ENCODE data around the gene IL17RB. TPM values are rescaled to one million over a fixed set of nuclear protein-coding genes. Genes with fewer than 3 reads are reported as not detected.
A peak's percentile ranks its signal among the peaks of the same experiment; 100 is the strongest.

IL17RB gene
- total RNA-seq, 2 donors from 2014 or later, result 6.2 to 8.4 TPM

DNA sequence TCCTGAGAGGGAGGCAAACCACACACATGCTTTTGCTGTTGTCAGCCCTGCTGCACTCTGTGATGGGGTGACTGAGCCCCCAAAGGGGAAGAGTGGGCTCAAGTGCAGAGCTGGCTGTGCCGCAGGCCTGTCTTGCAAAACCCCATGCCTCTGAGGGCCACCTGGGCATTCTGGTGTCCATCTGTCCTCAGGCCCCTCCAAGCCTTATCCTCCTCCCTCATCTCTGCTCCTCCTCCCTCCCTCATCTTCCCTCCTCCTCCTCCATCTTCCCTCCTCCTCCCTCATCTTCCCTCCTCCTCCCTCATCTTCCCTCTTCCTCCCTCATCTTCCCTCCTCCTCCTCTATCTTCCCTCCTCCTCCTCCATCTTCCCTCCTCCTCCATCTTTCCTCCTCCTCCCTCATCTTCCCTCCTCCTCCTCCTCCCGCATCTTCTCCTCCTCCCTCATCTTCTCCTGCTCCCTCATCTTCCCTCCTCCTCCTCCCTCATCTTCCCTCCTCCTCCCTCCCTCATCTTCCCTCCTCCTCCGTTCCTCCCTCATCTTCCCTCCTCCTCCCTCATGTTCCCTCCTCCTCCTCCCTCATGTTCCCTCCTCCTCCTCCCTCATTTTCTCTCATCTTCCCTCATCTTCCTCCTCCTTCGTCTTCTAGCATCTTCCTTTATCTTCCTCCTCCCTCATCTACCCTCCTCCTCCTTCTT, 40.8 kb upstream of the IL17RB start:
- no peak overlapping the region for H3K27ac ChIP-seq (ENCODE audit: low read depth, low read length)
- no peak for DNase-seq

GRCh38 chr3:53806182-53807116, 39.9 kb upstream of the IL17RB start:
- H3K27me3 ChIP-seq (ENCODE audit: control insufficient read depth, insufficient read depth, low read length, poor library complexity, severe bottlenecking), result no peaks in the 10 kb centered on the region
- peaks cover 2% of the 10 kb centered on the region for H3K27me3 Mint-ChIP-seq (ENCODE audit: insufficient read depth)
- no peaks in the 10 kb centered on the region for H3K36me3 ChIP-seq (ENCODE audit: control insufficient read depth, insufficient read depth, low read length)
- no peaks in the 10 kb centered on the region for H3K36me3 Mint-ChIP-seq (ENCODE audit: low read depth)
- H3K4me3 Mint-ChIP-seq, result no peak overlapping the region
- H3K4me3 ChIP-seq (ENCODE audit: low read length), result no peak overlapping the region
- H3K27ac Mint-ChIP-seq, result no peak overlapping the region
- WGBS, 2 experiments (ENCODE audit: insufficient coverage in 1 of 2, insufficient read length in 1 of 2), result 67 to 90% methylated on average over 1 to 10 of the region's 10 CpGs
- no peaks in the 10 kb centered on the region for H3K4me1 ChIP-seq (ENCODE audit: control insufficient read depth, insufficient read depth, low read length)
- DNase-seq, result peak; percentile 39
- no peak overlapping the region for H3K27ac ChIP-seq (ENCODE audit: low read depth, low read length)
- TF ChIP-seq, protein P1, sequence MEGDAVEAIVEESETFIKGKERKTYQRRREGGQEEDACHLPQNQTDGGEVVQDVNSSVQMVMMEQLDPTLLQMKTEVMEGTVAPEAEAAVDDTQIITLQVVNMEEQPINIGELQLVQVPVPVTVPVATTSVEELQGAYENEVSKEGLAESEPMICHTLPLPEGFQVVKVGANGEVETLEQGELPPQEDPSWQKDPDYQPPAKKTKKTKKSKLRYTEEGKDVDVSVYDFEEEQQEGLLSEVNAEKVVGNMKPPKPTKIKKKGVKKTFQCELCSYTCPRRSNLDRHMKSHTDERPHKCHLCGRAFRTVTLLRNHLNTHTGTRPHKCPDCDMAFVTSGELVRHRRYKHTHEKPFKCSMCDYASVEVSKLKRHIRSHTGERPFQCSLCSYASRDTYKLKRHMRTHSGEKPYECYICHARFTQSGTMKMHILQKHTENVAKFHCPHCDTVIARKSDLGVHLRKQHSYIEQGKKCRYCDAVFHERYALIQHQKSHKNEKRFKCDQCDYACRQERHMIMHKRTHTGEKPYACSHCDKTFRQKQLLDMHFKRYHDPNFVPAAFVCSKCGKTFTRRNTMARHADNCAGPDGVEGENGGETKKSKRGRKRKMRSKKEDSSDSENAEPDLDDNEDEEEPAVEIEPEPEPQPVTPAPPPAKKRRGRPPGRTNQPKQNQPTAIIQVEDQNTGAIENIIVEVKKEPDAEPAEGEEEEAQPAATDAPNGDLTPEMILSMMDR (conservative IDR thresholded peaks at IDR 0.05), result no peak
- H3K4me1 Mint-ChIP-seq, result no peaks in the 10 kb centered on the region
- H3K9ac ChIP-seq (ENCODE audit: extremely low read depth, low read length, poor library complexity, severe bottlenecking), result no peak overlapping the region
- no peaks in the 10 kb centered on the region for H3K9me3 ChIP-seq (ENCODE audit: control insufficient read depth, low read length)
- no peaks in the 10 kb centered on the region for H3K9me3 Mint-ChIP-seq

More for the DNA sequence above, 40.8 kb upstream of the IL17RB start:
- Histone ChIP-seq H3K9ac (ENCODE audit: extremely low read depth, low read length, poor library complexity, severe bottlenecking) (no peak overlapping the region), H3K27me3 (ENCODE audit: control insufficient read depth, insufficient read depth, low read length, poor library complexity, severe bottlenecking) (no peaks in the 10 kb centered on the region), H3K36me3 (ENCODE audit: control insufficient read depth, insufficient read depth, low read length) (no peaks in the 10 kb centered on the region), H3K4me1 (ENCODE audit: control insufficient read depth, insufficient read depth, low read length) (no peaks in the 10 kb centered on the region), H3K4me3 (ENCODE audit: low read length) (no peak overlapping the region), H3K9me3 (ENCODE audit: control insufficient read depth, low read length) (no peaks in the 10 kb centered on the region)
- H3K4me3 Mint-ChIP-seq, result no peak overlapping the region
- no peaks in the 10 kb centered on the region for H3K9me3 Mint-ChIP-seq
- TF ChIP-seq, protein P1 (conservative IDR thresholded peaks at IDR 0.05), result no peak
- H3K36me3 Mint-ChIP-seq (ENCODE audit: low read depth), result no peaks in the 10 kb centered on the region
- WGBS, 2 experiments (ENCODE audit: insufficient coverage in 1 of 2, insufficient read length in 1 of 2), result 90% methylated on average over 3 to 4 of the region's 4 CpGs
- H3K4me1 Mint-ChIP-seq, result no peaks in the 10 kb centered on the region
- H3K27ac Mint-ChIP-seq, result no peak overlapping the region
- peaks cover 2% of the 10 kb centered on the region for H3K27me3 Mint-ChIP-seq (ENCODE audit: insufficient read depth)

- H3K9me3 Mint-ChIP-seq, result no peaks in the 10 kb centered on the region
- Histone ChIP-seq H3K27me3 (ENCODE audit: control insufficient read depth, insufficient read depth, low read length, poor library complexity, severe bottlenecking) (no peaks in the 10 kb centered on the region), H3K27ac (ENCODE audit: low read depth, low read length) (no peak overlapping the region), H3K9ac (ENCODE audit: extremely low read depth, low read length, poor library complexity, severe bottlenecking) (no peak overlapping the region), H3K36me3 (ENCODE audit: control insufficient read depth, insufficient read depth, low read length) (no peaks in the 10 kb centered on the region), H3K4me1 (ENCODE audit: control insufficient read depth, insufficient read depth, low read length) (no peaks in the 10 kb centered on the region), H3K4me3 (ENCODE audit: low read length) (no peak overlapping the region), H3K9me3 (ENCODE audit: control insufficient read depth, low read length) (no peaks in the 10 kb centered on the region)
- H3K27me3 Mint-ChIP-seq (ENCODE audit: insufficient read depth), result peaks cover 2% of the 10 kb centered on the region
- no peaks in the 10 kb centered on the region for H3K4me1 Mint-ChIP-seq
- no peaks in the 10 kb centered on the region for H3K36me3 Mint-ChIP-seq (ENCODE audit: low read depth)
- no peak overlapping the region for H3K27ac Mint-ChIP-seq
- no peak overlapping the region for H3K4me3 Mint-ChIP-seq
- TF ChIP-seq, protein P1 (conservative IDR thresholded peaks at IDR 0.05), result no peak
- peak; percentile 40 for DNase-seq
- WGBS, 2 experiments (ENCODE audit: insufficient coverage in 1 of 2, insufficient read length in 1 of 2), result 91 to 95% methylated on average over 11 to 15 of the region's 15 CpGs
Measured at GRCh38 chr3:53807117-53807810, 39.1 kb upstream of the IL17RB start.
